Measurements from ENCODE around the gene EPS8L1. TPM values are rescaled to one million over a fixed set of nuclear protein-coding genes. Genes with fewer than 3 reads are reported as not detected.
A peak's percentile ranks its signal among the peaks of the same experiment; 100 is the strongest.

EPS8L1 gene
- total RNA-seq, 2 donors from 2014 or later, result 27.5 to 83.9 TPM

- peaks cover 14% of the 10 kb centered on the region for H3K36me3 ChIP-seq
- peaks cover 7% of the 10 kb centered on the region for H3K4me1 ChIP-seq
- peaks cover 9% of the 10 kb centered on the region for H3K27me3 ChIP-seq
- no peaks in the 10 kb centered on the region for H3K9me3 ChIP-seq
- intact Hi-C loops (cut with DNase I), result no loop called here
- H3K9ac ChIP-seq (ENCODE audit: low read depth in 2 of 2, low read length in 2 of 2), result peak overlapping the region in 1 of 2 donors; percentile 34
- DNase-seq, result no peak
- TF ChIP-seq CTCF (IDR thresholded peaks at IDR 0.05), result no peak
- H3K4me3 ChIP-seq, result no peak overlapping the region
- no peak overlapping the region for H3K27ac ChIP-seq
Observed at GRCh38 chr19:55088021-55088451, 12.4 kb downstream of the EPS8L1 start.

- Histone ChIP-seq H3K27ac (no peak overlapping the region), H3K36me3 (peaks cover 14% of the 10 kb centered on the region), H3K4me1 (peaks cover 7% of the 10 kb centered on the region), H3K9ac (ENCODE audit: low read depth in 2 of 2, low read length in 2 of 2) (no peak overlapping the region), H3K9me3 (no peaks in the 10 kb centered on the region), H3K4me3 (no peak overlapping the region), H3K27me3 (peaks cover 4% of the 10 kb centered on the region)
- intact Hi-C loops (cut with DNase I), result no loop called here
- peak; percentile 87 for DNase-seq
- TF ChIP-seq CTCF (IDR thresholded peaks at IDR 0.05), result peak; percentile 87
Observed at GRCh38 chr19:55088543-55089341, 13.1 kb downstream of the EPS8L1 start.

- DNase-seq, result no peak
- peaks cover 16% of the 10 kb centered on the region for H3K36me3 ChIP-seq
- no peak overlapping the region for H3K4me3 ChIP-seq
- peaks cover 7% of the 10 kb centered on the region for H3K4me1 ChIP-seq
- H3K27ac ChIP-seq, result no peak overlapping the region
- no peak for TF ChIP-seq CTCF (IDR thresholded peaks at IDR 0.05)
- peaks cover 4% of the 10 kb centered on the region for H3K27me3 ChIP-seq
- intact Hi-C loops (cut with DNase I), result no loop called here
- no peaks in the 10 kb centered on the region for H3K9me3 ChIP-seq
- no peak overlapping the region for H3K9ac ChIP-seq (ENCODE audit: low read depth in 2 of 2, low read length in 2 of 2)
Observed at GRCh38 chr19:55089342-55089944, 13.8 kb downstream of the EPS8L1 start.

GRCh38 chr19:55090564-55090963 is 14.9 kb downstream of the EPS8L1 start:
- no peak for TF ChIP-seq CTCF (IDR thresholded peaks at IDR 0.05)
- Histone ChIP-seq H3K9me3 (no peaks in the 10 kb centered on the region), H3K27me3 (peaks cover 4% of the 10 kb centered on the region), H3K4me1 (peaks cover 7% of the 10 kb centered on the region), H3K36me3 (peaks cover 18% of the 10 kb centered on the region), H3K9ac (ENCODE audit: low read depth in 2 of 2, low read length in 2 of 2) (no peak overlapping the region), H3K27ac (no peak overlapping the region), H3K4me3 (no peak overlapping the region)
- no peak for DNase-seq
- intact Hi-C loops (cut with DNase I), result no loop called here

- peaks cover 7% of the 10 kb centered on the region for H3K4me1 ChIP-seq
- H3K27ac ChIP-seq, result no peak overlapping the region
- intact Hi-C loops (cut with DNase I), result no loop called here
- no peak overlapping the region for H3K4me3 ChIP-seq
- H3K9me3 ChIP-seq, result no peaks in the 10 kb centered on the region
- H3K36me3 ChIP-seq, result peaks cover 18% of the 10 kb centered on the region
- H3K27me3 ChIP-seq, result peaks cover 2% of the 10 kb centered on the region
- TF ChIP-seq CTCF (IDR thresholded peaks at IDR 0.05), result no peak
- DNase-seq, result no peak
- no peak overlapping the region for H3K9ac ChIP-seq (ENCODE audit: low read depth in 2 of 2, low read length in 2 of 2)
Observed at GRCh38 chr19:55091126-55091910, 15.6 kb downstream of the EPS8L1 start.
